Hepatocyte (in vitro differentiated cells): ENCODE data around the gene CPD.

Source experiments
- EZH2 ChIP-seq: fragments of 200-600 bp; sonication (generic); IDR thresholded peaks from 2 replicates; pipeline ENCODE4 v1.6.1; 2016; ENCODE audit warnings: antibody characterized with exemption, mild to moderate bottlenecking, borderline replicate concordance
- EZH2phosphoT487 ChIP-seq: fragments of 200-600 bp; sonication (generic); IDR thresholded peaks from one replicate; pipeline ENCODE4 v1.6.1; 2018; ENCODE audit warnings: antibody characterized with exemption, mild to moderate bottlenecking, low read depth, moderate library complexity; ENCODE audit not compliant: unreplicated experiment, severe bottlenecking
- TF ChIP-seq, protein P1 (sequence below): fragments of 200-600 bp; sonication (generic); IDR thresholded peaks from 2 replicates; pipeline ENCODE4 v1.5.1; 2016; ENCODE audit warnings: antibody characterized with exemption, mild to moderate bottlenecking; ENCODE audit not compliant: poor library complexity

- TF ChIP-seq, protein P1, sequence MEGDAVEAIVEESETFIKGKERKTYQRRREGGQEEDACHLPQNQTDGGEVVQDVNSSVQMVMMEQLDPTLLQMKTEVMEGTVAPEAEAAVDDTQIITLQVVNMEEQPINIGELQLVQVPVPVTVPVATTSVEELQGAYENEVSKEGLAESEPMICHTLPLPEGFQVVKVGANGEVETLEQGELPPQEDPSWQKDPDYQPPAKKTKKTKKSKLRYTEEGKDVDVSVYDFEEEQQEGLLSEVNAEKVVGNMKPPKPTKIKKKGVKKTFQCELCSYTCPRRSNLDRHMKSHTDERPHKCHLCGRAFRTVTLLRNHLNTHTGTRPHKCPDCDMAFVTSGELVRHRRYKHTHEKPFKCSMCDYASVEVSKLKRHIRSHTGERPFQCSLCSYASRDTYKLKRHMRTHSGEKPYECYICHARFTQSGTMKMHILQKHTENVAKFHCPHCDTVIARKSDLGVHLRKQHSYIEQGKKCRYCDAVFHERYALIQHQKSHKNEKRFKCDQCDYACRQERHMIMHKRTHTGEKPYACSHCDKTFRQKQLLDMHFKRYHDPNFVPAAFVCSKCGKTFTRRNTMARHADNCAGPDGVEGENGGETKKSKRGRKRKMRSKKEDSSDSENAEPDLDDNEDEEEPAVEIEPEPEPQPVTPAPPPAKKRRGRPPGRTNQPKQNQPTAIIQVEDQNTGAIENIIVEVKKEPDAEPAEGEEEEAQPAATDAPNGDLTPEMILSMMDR: no peak
- no peak for TF ChIP-seq EZH2phosphoT487
- TF ChIP-seq EZH2: no peak
Observed at GRCh38 chr17:30458371-30458770, 79.6 kb downstream of the CPD start.
